Bronchus fibroblast of lung (primary cell): ENCODE measurements around the gene PABPN1. TPM values are rescaled to one million over a fixed set of nuclear protein-coding genes. Genes with fewer than 3 reads are reported as not detected.

Source experiments
- total RNA-seq: library from RNA; depleted of rRNA; stranded (reverse); fragments of >200 nt; gene quantifications from 2 replicates; pipeline ENCODE4 v1.2.3, GENCODE V29; 2015

PABPN1 gene
- 53.5 and 67.3 TPM in 2 replicates for total RNA-seq

GRCh38 chr14:23320584-23321571 is at the start of gene PABPN1:
Gene PABPN1, plus strand, starts transcription at chr14:23321457. Its CDS starts 13 bp downstream, at chr14:23321470.

GRCh38 chr14:23286020-23286901 is 35.0 kb upstream of the PABPN1 start, which contains the start of gene HOMEZ:
Gene HOMEZ, minus strand, starts transcription at chr14:23286132. Its CDS starts 180 bp downstream, at chr14:23285952.

GRCh38 chr14:23302290-23303225 is 18.7 kb upstream of the PABPN1 start, which contains the start of gene PPP1R3E:
Gene PPP1R3E, minus strand, starts transcription at chr14:23302859. Its CDS starts 283 bp downstream, at chr14:23302576.

GRCh38 chr14:23306412-23307145 is 14.7 kb upstream of the PABPN1 start, which contains the start of gene BCL2L2:
Gene BCL2L2, plus strand, starts transcription at chr14:23306833. Its CDS starts 935 bp downstream, at chr14:23307768.

GRCh38 chr14:23352506-23353432 is 31.5 kb downstream of the PABPN1 start, which contains the start of gene SLC22A17:
Gene SLC22A17, minus strand, starts transcription at chr14:23352887.

GRCh38 chr14:23365036-23365731 is 43.9 kb downstream of the PABPN1 start, which contains the start of gene EFS:
Gene EFS, minus strand, starts transcription at chr14:23365172. Its CDS starts 147 bp downstream, at chr14:23365025.

GRCh38 chr14:23372509-23372908 is 51.3 kb downstream of the PABPN1 start, which contains the start of gene IL25:
Gene IL25, plus strand, starts transcription at chr14:23372809.

Other genes starting within 250 kb of the PABPN1 start
- 58.0 and 62.7 TPM in 2 replicates for gene ACIN1, start 226.3 kb upstream of the PABPN1 start, total RNA-seq
- gene C14orf119, start 226.0 kb upstream of the PABPN1 start, total RNA-seq, result 55.6 and 72.1 TPM in 2 replicates
- gene CIROP, start 216.5 kb upstream of the PABPN1 start, total RNA-seq, result 0.34 and 0.45 TPM in 2 replicates
- not detected in 2 replicates for gene CEBPE, start 202.2 kb upstream of the PABPN1 start, total RNA-seq
- gene SLC7A8, start 137.8 kb upstream of the PABPN1 start, total RNA-seq, result 0.34 and 0.45 TPM in 2 replicates
- gene RNF212B, start 83.5 kb upstream of the PABPN1 start, total RNA-seq, result not detected in 2 replicates
- gene HOMEZ, start 35.3 kb upstream of the PABPN1 start, total RNA-seq, result 8.4 and 8.5 TPM in 2 replicates
- gene PPP1R3E, start 18.6 kb upstream of the PABPN1 start, total RNA-seq, result 0.74 and 1.5 TPM in 2 replicates
- 10.7 and 13.4 TPM in 2 replicates for gene BCL2L2, start 14.6 kb upstream of the PABPN1 start, total RNA-seq
- 10.4 and 13.8 TPM in 2 replicates for gene SLC22A17, start 31.4 kb downstream of the PABPN1 start, total RNA-seq
- 14.3 and 15.8 TPM in 2 replicates for gene EFS, start 43.7 kb downstream of the PABPN1 start, total RNA-seq
- gene IL25, start 51.4 kb downstream of the PABPN1 start, total RNA-seq, result not detected in 2 replicates
- gene CMTM5, start 55.6 kb downstream of the PABPN1 start, total RNA-seq, result 0.67 and 0.89 TPM in 2 replicates
- gene MYH6, start 86.8 kb downstream of the PABPN1 start, total RNA-seq, result not detected in 2 replicates
- gene MYH7, start 114.2 kb downstream of the PABPN1 start, total RNA-seq, result not detected in 2 replicates
- 23.3 and 30.6 TPM in 2 replicates for gene NGDN, start 148.2 kb downstream of the PABPN1 start, total RNA-seq
- gene ZFHX2, start 230.3 kb downstream of the PABPN1 start, total RNA-seq, result 0.15 and 0.17 TPM in 2 replicates
- gene THTPA, start 234.8 kb downstream of the PABPN1 start, total RNA-seq, result 10.0 and 16.1 TPM in 2 replicates
- gene AP1G2, start 246.3 kb downstream of the PABPN1 start, total RNA-seq, result 17.5 and 18.6 TPM in 2 replicates